A549 treated with AZD9567 at 1 μM for 4 hours (cell line): ENCODE data around the gene GPANK1. TPM values are rescaled to one million over a fixed set of nuclear protein-coding genes. Genes with fewer than 3 reads are reported as not detected.

ENCODE experiments used
- total RNA-seq: library from RNA; stranded (reverse); fragments of 200-300 nt; extraction: Qiagen RNA extraction; gene quantifications from 5 replicates; pipeline ENCODE4 v1.2.3, GENCODE V29; 2022; ENCODE audit not compliant: insufficient read depth

The GPANK1 gene
- 8.7 to 11.6 TPM (median 10.2 TPM) in 5 replicates for total RNA-seq

DNA sequence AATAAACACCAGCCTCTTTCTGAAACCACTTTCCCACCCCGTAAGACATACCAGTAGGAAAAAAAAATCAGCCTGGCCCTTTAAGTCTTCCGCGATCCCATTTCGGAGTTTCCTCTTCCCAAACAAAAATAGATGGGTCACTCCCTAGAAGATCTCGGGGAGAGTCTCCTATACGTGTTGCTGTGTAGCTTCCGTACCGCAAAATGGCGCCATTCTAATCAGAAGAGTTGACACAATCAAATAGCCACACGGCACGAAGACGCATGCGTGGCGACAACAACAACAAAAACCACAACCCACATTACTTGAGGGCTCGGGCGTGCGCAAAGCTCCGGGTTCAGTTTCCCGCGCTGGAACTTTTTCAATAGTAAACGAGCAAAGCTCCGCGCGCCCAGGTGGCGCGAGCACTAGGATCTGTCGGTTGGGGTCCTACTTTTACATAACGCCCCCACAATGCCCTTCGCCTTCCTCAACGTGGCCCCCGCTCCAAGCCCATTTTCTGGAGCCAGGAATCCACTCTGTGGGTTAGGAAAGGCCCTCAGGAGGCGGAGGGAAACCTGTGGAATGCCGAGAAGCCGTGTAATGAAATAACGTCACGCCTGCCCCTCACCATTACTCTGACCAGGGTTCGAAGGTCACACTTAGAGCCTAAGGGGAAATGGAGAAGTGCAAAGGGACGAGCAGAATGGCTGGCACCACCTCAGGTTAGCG is at the start of gene GPANK1:
TSS of gene GPANK1 (minus strand) at position 208 of the 711 bp plus-strand sequence. CDS start 519 bp downstream, outside the sequence.

DNA sequence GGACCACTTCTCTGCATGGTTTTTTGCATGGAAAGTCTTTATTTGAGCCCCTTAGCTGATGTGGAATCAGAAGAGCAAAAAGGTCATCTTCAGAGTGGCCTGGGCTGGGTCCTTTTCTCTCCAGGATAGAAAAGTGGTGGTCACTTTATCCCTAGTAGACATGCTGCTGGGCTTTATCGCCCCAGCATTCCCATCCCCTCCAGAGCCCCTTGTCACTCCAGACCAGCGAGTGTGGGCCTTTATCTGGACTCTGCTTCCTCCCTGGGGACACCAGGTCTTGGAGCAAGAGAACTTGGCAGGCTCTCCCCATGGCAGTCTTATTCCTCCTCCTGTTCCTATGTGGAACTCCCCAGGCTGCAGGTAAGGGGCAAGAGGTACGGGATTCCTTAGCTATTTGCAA is 41.8 kb upstream of the GPANK1 start, which contains the start of gene LY6G6F:
TSS of gene LY6G6F (plus strand) at position 268 of the 400 bp plus-strand sequence. CDS start at position 309, 41 bp downstream.

DNA sequence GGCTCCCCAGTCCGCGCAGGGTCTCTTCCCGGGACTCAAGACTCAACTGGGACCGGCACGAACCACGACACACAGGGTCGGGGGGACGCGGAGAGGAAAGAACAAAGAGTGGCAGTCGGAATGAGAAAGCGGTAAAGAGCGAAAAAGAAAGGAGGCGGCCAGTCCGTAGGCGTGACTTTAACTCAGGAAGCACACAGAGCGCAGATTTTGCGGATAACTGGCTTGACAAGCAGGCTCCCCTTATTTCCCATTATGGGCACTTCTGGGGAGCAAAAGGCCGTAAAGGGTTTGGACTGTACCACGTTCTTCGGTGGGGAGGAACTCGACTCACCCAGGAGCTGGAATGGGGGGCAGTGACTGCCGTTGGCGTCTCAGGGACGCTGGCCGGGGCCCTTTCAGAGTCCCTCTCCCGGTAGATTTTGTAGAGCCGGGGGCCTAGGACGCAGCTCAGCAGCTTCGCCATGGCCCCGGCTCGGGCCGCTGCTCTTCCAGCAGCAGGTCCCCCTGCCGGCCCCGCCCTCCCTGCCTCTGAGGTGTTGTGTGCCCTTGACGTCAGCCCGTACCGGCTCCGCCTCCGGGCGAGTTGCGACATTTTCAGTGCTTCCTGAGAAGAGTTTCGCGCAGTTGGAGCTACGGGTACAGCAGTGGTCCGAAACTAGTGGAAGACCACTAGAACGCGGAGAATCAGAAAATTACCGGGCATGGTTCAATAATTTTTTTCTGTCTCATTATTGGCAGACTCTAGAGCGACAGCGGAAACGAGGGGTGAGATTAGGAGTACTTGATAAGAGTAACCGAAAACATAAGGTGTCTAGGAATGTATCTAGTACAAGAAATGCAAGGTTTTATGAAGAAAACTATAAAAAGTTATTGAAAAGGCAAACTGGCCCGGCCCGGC is 38.3 kb upstream of the GPANK1 start, which contains the start of gene ABHD16A:
TSS of gene ABHD16A (minus strand) at position 506 of the 898 bp plus-strand sequence. CDS start at position 463, 43 bp downstream.

DNA sequence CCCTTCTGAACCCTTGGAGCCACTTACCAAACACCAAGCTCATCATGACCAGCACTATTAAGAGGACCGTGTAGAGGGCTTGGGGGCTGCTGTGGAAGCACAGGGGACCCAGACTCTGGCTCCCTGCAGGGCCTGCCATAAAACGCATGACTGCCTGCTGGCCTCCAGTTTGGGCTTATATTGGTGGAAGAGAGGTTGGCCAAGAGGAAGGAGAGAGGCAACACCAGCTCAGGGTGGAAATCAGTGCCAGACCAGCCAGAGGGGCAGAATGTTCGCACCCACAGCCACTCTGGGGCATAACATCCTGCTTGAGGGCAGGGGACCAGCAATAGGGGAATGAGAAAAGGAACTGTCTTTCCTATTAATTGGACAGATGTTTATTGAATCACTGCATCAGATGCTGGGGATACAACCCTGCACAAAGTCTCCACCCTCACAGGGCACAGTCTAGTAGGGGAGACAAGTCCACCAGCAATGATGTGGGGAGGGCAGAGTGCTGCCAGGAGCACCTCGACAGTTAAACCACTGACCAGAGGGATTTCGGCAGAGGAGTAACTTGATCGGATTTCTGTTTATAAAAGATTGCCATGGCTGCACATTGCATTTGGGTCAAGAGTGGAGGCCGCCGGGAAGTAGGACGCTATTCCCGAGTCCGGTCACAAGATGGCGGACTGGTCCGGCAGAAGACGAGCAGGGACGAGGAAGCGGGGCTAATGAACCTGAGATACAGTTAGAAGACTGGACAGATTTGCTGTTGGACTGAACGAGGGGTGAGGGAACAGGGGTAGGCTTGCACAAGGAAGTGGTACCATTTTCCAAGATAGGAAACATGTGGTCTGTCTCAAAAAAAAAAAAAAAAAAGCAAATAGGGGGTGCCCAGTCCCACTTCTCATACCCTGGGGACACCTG is 15.7 kb upstream of the GPANK1 start, which contains the start of gene LY6G5C:
TSS of gene LY6G5C (minus strand) at position 842 of the 909 bp plus-strand sequence. CDS start at position 148, 694 bp downstream.

DNA sequence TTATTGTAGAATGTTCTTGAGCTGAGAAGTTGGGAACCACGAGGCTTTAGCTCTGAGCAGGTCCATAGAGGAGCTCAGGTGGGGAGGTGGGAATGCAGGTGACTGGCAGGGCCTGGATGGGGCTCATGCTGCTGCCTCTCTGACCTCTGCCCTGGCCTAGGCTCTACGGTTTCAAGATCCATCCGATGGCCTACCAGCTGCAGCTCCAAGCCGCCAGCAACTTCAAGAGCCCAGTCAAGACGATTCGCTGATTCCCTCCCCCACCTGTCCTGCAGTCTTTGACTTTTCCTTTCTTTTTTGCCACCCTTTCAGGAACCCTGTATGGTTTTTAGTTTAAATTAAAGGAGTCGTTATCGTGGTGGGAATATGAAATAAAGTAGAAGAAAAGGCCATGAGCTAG is 4.9 kb upstream of the GPANK1 start, which contains the start of gene LY6G5B:
TSS of gene LY6G5B (plus strand) at position 301 of the 400 bp plus-strand sequence. CDS start 975 bp downstream, outside the sequence.

DNA sequence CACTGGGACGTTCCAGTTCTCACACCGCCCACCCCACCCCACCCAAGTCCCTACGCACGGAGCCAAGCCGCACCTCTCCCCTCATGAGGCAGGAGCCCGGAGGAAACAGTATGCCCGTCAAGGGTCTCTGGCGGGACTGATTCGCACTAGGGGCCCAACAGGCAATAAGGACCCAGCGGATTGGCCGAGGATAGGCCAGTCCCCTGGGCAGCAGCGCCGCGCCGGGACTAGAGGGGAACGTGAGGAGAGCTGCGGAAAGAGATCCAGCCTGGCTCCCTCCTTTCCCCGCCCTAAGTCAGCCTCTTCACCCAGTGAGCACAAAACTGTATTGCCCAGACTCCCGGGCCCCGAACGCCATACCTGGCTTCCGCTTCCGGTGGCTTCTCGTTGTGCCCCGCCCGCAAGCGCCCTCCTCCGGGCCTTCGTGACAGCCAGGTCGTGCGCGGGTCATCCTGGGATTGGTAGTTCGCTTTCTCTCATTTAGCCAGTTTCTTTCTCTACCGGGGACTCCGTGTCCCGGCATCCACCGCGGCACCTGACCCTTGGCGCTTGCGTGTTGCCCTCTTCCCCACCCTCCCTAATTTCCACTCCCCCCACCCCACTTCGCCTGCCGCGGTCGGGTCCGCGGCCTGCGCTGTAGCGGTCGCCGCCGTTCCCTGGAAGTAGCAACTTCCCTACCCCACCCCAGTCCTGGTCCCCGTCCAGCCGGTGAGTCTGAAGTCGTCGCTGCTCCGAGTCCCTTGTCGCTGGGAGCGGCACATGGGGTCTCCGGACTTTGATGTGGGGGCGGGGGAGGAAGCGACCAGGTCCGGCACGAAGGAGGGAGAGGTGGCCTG is 922 bp upstream of the GPANK1 start, which contains the start of gene CSNK2B:
TSS of gene CSNK2B (plus strand) at position 580 of the 836 bp plus-strand sequence. CDS start 752 bp downstream, outside the sequence.

DNA sequence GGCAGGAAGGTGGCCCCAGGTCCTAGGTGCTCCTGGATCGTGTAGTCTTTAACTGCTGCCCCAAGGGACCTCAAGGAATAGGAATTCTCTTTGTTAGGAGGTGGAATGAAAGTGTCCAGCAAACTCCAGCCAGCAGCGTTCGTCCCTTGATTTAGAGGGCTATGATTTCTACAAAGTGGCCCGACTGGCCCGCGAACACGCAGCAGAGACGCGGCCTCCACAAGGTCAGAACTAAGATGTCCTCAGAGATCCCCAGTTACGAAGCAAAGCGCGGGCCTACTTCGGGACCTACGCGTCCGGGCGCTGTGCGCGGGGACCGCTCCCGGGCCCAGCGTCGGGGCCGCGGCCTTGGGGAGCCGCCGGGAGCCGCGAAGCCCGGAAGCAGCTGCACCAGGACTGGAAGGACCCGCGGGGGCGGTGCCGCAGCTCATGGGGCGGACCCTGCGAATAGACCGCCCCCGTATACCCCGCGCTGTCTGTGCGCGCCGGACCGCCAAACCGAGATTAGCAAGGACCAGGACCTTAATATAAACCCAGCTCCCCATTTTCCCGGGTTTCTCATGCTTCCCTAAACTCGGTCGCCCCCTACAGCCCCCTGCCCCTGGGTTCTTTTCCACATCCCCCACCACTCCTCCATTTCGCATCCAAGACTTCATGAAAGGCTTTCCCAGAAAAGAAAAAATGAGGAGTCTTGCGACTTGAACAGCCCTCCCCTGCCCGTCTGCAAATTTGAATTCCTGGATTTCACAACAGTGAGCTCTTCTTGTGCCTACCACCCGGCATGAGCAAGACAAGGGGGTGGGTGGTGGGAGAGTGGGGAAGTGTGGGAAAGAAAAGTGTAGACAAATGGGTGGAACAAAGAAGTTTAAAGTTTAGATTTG is 4.2 kb downstream of the GPANK1 start, which contains the start of gene C6orf47:
TSS of gene C6orf47 (minus strand) at position 398 of the 881 bp plus-strand sequence. CDS start 831 bp downstream, outside the sequence.

DNA sequence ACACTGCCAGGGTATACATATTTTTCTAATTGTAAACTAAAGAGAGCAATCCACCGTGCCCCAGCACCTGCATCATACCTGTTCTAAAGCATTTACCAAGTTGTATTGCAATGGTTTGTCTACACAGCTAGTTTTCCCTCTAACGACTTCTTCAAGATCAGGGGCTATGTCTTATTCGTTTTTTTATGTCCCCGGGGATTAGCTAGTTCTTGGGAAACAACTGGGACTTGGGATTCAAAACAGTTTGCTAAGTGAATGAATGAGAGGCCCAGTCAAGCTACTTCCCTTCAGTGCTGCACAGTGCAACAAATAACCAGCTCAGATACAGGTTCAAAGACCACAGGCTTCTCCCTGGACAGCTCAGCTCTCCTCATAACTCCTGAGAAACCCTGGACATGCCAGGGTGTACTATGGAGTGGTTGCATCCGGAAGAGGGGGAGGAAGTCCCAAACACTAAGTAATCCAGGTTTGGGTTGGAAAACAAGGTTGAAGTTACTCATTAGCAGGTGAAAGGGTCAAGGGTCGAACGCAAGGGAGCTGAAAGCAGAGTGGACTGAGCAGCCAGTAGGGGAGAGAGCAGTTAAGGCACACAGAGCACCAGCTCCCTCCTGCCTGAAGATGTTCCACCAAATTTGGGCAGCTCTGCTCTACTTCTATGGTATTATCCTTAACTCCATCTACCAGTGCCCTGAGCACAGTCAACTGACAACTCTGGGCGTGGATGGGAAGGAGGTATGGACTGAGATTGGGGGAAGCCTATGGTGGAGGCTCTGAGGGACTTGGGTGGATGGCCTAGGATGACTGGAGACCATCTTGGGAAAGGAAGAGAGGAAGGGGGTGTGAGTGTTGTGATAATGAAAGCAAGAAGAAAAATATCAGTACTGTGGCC is 9.2 kb downstream of the GPANK1 start, which contains the start of gene APOM:
TSS of gene APOM (plus strand) at position 546 of the 889 bp plus-strand sequence. CDS start at position 619, 73 bp downstream.

DNA sequence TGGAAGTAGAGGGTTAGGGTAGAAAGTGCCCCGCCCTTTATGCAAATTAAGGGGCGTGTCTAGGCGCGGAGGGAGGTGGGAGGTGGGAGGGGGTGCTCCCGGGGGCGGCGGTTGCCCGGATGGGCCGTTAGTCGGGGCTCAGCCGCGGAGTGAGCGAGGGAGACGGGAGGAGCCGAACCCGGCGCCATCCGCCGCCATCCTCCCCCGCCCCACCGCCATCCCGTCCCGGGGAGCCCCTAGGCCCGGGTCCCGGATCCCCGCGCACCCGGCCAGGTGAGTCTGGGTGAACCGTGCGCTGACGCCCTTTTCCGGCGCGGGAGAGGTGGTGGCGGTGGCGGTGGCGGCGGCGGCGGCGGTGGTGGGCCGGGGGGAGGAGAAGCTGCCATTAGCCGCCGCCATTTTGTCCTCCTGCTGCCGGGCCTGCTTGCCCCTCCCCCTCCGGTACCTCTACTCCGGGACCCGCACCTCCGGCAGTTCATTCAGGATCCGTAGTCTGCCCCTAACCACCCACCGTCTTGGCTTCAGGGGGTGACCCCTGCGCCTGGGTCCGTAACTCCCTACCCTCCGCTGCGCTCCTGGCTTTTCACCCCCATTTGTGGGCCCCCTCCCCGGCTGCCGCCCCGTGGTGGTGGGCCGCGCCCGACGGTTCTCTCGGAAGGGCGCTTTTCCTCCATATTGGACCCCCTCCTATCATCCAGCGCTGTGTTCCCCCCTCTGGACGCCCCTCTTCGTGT is 44.0 kb downstream of the GPANK1 start, which contains the start of gene PRRC2A:
TSS of gene PRRC2A (plus strand) at position 130 of the 734 bp plus-strand sequence. CDS start 2,075 bp downstream, outside the sequence.

DNA sequence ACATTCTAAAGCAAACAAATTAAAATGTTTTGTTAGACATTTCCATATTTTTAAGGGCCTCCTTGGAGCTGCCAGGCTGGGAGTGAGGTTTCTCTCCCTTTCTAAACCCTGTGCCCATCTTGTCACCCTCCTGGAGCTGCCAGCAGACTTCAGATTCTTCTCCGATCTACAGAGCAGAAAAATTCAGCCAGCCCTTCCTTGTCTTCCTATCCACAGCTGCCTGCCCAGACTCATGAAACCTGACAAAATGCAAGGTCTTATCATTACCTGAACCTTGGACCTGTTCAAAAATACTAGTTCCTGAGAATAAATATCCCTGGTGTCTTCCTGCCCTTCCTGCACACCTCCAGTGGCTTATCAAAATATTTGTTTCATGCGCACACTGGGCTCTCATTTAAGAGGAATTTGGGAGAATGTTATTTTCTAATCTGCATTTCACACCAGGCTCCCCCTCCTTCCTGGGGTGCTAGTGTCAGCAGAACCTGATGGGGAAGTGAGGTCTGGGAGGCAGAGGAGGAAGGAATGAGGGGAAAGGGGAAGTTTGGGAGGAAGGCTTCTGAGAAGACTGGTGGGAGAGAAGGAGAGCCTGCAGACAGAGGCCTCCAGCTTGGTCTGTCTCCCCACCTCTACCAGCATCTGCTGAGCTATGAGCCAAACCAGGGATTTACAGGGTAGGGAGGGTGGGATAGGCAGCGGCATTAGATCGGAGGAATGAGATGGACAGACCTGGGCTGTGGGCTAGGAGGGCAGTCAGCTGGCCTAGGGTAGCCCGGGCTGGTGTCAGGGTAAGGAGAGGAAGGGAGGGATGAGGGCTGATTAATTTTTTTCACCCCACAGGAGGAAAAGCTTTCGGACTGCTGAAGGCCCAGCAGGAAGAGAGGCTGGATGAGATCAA is 49.9 kb downstream of the GPANK1 start, which contains the start of gene AIF1:
TSS of gene AIF1 (plus strand) at position 551 of the 895 bp plus-strand sequence. CDS start at position 647, 96 bp downstream.

Other genes starting within 250 kb of the GPANK1 start
- gene MICB, start 166.9 kb downstream of the GPANK1 start, total RNA-seq = 6.3 to 10.0 TPM (median 7.2 TPM) in 5 replicates
- gene MCCD1, start 136.0 kb downstream of the GPANK1 start, total RNA-seq = not detected in 5 replicates
- gene DDX39B, start 123.0 kb downstream of the GPANK1 start, total RNA-seq = 335 to 403 TPM (median 384 TPM) in 5 replicates
- 0.43 to 0.72 TPM (median 0.55 TPM) in 4 of 5 replicates, not detected in the other for gene ATP6V1G2, start 118.4 kb downstream of the GPANK1 start, total RNA-seq
- gene NFKBIL1, start 117.4 kb downstream of the GPANK1 start, total RNA-seq = 10.5 to 15.8 TPM (median 11.3 TPM) in 5 replicates
- 0.07 to 0.21 TPM (median 0.08 TPM) in 3 of 5 replicates, not detected in the others for gene LTA, start 92.7 kb downstream of the GPANK1 start, total RNA-seq
- gene TNF, start 89.4 kb downstream of the GPANK1 start, total RNA-seq = 0.09 to 0.10 TPM (median 0.10 TPM) in 3 of 5 replicates, not detected in the others
- gene LTB, start 82.6 kb downstream of the GPANK1 start, total RNA-seq = 0.28 to 0.37 TPM (median 0.33 TPM) in 4 of 5 replicates, not detected in the other
- gene LST1, start 78.7 kb downstream of the GPANK1 start, total RNA-seq = 0.36 to 0.58 TPM (median 0.39 TPM) in 3 of 5 replicates, not detected in the others
- gene NCR3, start 72.0 kb downstream of the GPANK1 start, total RNA-seq = not detected in 5 replicates
- gene AIF1, start 49.8 kb downstream of the GPANK1 start, total RNA-seq = not detected in 5 replicates
- 51.3 to 92.7 TPM (median 87.1 TPM) in 5 replicates for gene PRRC2A, start 44.3 kb downstream of the GPANK1 start, total RNA-seq
- 106 to 149 TPM (median 137 TPM) in 5 replicates for gene BAG6, start 12.3 kb downstream of the GPANK1 start, total RNA-seq
- 3.0 to 6.4 TPM (median 3.4 TPM) in 5 replicates for gene APOM, start 9.1 kb downstream of the GPANK1 start, total RNA-seq
- gene C6orf47, start 4.2 kb downstream of the GPANK1 start, total RNA-seq = 11.3 to 12.5 TPM (median 11.8 TPM) in 5 replicates
- gene CSNK2B, start 1.1 kb upstream of the GPANK1 start, total RNA-seq = 167 to 183 TPM (median 175 TPM) in 5 replicates
- 4.5 to 5.2 TPM (median 5.0 TPM) in 4 of 5 replicates, not detected in the other for gene LY6G5B, start 5.0 kb upstream of the GPANK1 start, total RNA-seq
- gene LY6G5C, start 16.1 kb upstream of the GPANK1 start, total RNA-seq = 0.87 to 3.8 TPM (median 1.6 TPM) in 5 replicates
- 13.9 to 20.0 TPM (median 18.3 TPM) in 5 replicates for gene ABHD16A, start 38.3 kb upstream of the GPANK1 start, total RNA-seq
- gene LY6G6F, start 41.9 kb upstream of the GPANK1 start, total RNA-seq = not detected in 5 replicates
- not detected in 5 replicates for gene LY6G6D, start 50.4 kb upstream of the GPANK1 start, total RNA-seq
- 0.09 to 0.12 TPM (median 0.10 TPM) in 3 of 5 replicates, not detected in the others for gene LY6G6C, start 56.7 kb upstream of the GPANK1 start, total RNA-seq
- gene MPIG6B, start 58.4 kb upstream of the GPANK1 start, total RNA-seq = 0.07 TPM in 1 of 5 replicates, not detected in the others
- 18.1 to 32.1 TPM (median 29.3 TPM) in 5 replicates for gene DDAH2, start 64.3 kb upstream of the GPANK1 start, total RNA-seq
- gene CLIC1, start 71.5 kb upstream of the GPANK1 start, total RNA-seq = 451 to 493 TPM (median 458 TPM) in 5 replicates
- 5.2 to 15.2 TPM (median 14.0 TPM) in 5 replicates for gene MSH5, start 75.0 kb upstream of the GPANK1 start, total RNA-seq
- 3.0 to 4.6 TPM (median 3.9 TPM) in 4 of 5 replicates, not detected in the other for gene SAPCD1, start 97.7 kb upstream of the GPANK1 start, total RNA-seq
- gene VWA7, start 112.3 kb upstream of the GPANK1 start, total RNA-seq = 1.6 to 4.5 TPM (median 1.8 TPM) in 5 replicates
- gene VARS1, start 130.8 kb upstream of the GPANK1 start, total RNA-seq = 46.5 to 58.0 TPM (median 53.6 TPM) in 5 replicates
- gene LSM2, start 142.0 kb upstream of the GPANK1 start, total RNA-seq = 42.7 to 60.2 TPM (median 57.9 TPM) in 5 replicates
- gene HSPA1L, start 150.3 kb upstream of the GPANK1 start, total RNA-seq = 0.97 to 1.8 TPM (median 1.1 TPM) in 5 replicates
- gene HSPA1A, start 150.5 kb upstream of the GPANK1 start, total RNA-seq = 189 to 295 TPM (median 214 TPM) in 5 replicates
- gene HSPA1B, start 162.7 kb upstream of the GPANK1 start, total RNA-seq = 154 to 227 TPM (median 167 TPM) in 5 replicates
- 27.6 to 34.9 TPM (median 30.4 TPM) in 5 replicates for gene NEU1, start 197.8 kb upstream of the GPANK1 start, total RNA-seq
- 0.05 TPM in 1 of 5 replicates, not detected in the others for gene SLC44A4, start 214.0 kb upstream of the GPANK1 start, total RNA-seq
- gene EHMT2, start 232.7 kb upstream of the GPANK1 start, total RNA-seq = 25.4 to 29.9 TPM (median 28.1 TPM) in 5 replicates
- gene ZBTB12, start 237.1 kb upstream of the GPANK1 start, total RNA-seq = 2.9 to 3.6 TPM (median 3.3 TPM) in 5 replicates